MM.1S (cell line): ENCODE measurements around the gene SPPL2C.

ENCODE experiments used
- DNase-seq: peaks from one replicate; pipeline ENCODE4 v3.0.0-alpha.2; 2015
- H2AFZ ChIP-seq: fragments of 300-600 bp; sonication (generic); 2 replicates; pipeline ENCODE4 v1.6.0; 2016; ENCODE audit warnings: antibody characterized with exemption, low read length
- H3F3A ChIP-seq: fragments of 300-600 bp; sonication (generic); 2 replicates; pipeline ENCODE4 v1.6.1; 2016; ENCODE audit warnings: mild to moderate bottlenecking, antibody characterized with exemption, low read length, moderate library complexity, mixed read lengths; ENCODE audit not compliant: insufficient read depth
- H3K27ac ChIP-seq: fragments of 300-600 bp; sonication (generic); 2 replicates; pipeline ENCODE4 v1.5.1; 2016; ENCODE audit warnings: mild to moderate bottlenecking, low read length
- H3K27me3 ChIP-seq: fragments of 300-600 bp; sonication (generic); replicated peaks from 2 replicates; pipeline ENCODE4 v1.6.0; 2016; ENCODE audit warnings: low read length; ENCODE audit not compliant: insufficient read depth
- H3K36me3 ChIP-seq: fragments of 300-600 bp; sonication (generic); replicated peaks from 2 replicates; pipeline ENCODE4 v1.6.1; 2016; ENCODE audit warnings: mild to moderate bottlenecking, low read length, mixed read lengths; ENCODE audit not compliant: insufficient read depth
- H3K4me1 ChIP-seq: fragments of 300-600 bp; sonication (generic); 2 replicates; pipeline ENCODE4 v1.6.1; 2016; ENCODE audit warnings: low read length, mixed read lengths
- H3K4me2 ChIP-seq: fragments of 300-600 bp; sonication (generic); 2 replicates; pipeline ENCODE4 v1.6.0; 2016; ENCODE audit warnings: low read depth, low read length
- H3K4me3 ChIP-seq: fragments of 300-600 bp; sonication (generic); 2 replicates; pipeline ENCODE4 v1.5.1; 2016; ENCODE audit warnings: low read length, mixed read lengths
- H3K79me2 ChIP-seq: fragments of 300-600 bp; sonication (generic); 2 replicates; pipeline ENCODE4 v1.6.1; 2016; ENCODE audit warnings: mixed run types, low read length, mixed read lengths
- H3K9ac ChIP-seq: fragments of 300-600 bp; sonication (generic); 2 replicates; pipeline ENCODE4 v1.6.1; 2016; ENCODE audit warnings: low read length, mixed read lengths
- H3K9me2 ChIP-seq: fragments of 300-600 bp; sonication (generic); replicated peaks from 2 replicates; pipeline ENCODE4 v1.6.1; 2016; ENCODE audit warnings: mild to moderate bottlenecking, low read length, mixed read lengths; ENCODE audit not compliant: insufficient read depth
- H3K9me3 ChIP-seq: fragments of 300-600 bp; sonication (generic); replicated peaks from 2 replicates; pipeline ENCODE4 v1.6.1; 2016; ENCODE audit warnings: mild to moderate bottlenecking, low read length, mixed read lengths; ENCODE audit not compliant: insufficient read depth
- H4K20me1 ChIP-seq: fragments of 300-600 bp; sonication (generic); 2 replicates; pipeline ENCODE4 v1.6.1; 2016; ENCODE audit warnings: mild to moderate bottlenecking, low read length, moderate library complexity, mixed read lengths; ENCODE audit not compliant: insufficient read depth
- EZH2phosphoT487 ChIP-seq: fragments of 300-600 bp; sonication (generic); IDR thresholded peaks from 2 replicates; pipeline ENCODE4 v1.6.1; 2018; ENCODE audit warnings: antibody characterized with exemption, low read length
- TF ChIP-seq, protein P1 (sequence below): fragments of 300-600 bp; sonication (generic); IDR thresholded peaks from 2 replicates; pipeline ENCODE4 v1.5.1; 2016; ENCODE audit warnings: antibody characterized with exemption, low read length, mixed read lengths

Gene SPPL2C

GRCh38 chr17:45895969-45896785 lies 51.5 kb downstream of the SPPL2C start:
- Histone ChIP-seq H3K9ac (no peak overlapping the region), H2AFZ (no peak overlapping the region), H3K27me3 (peaks cover 31% of the 10 kb centered on the region), H3K4me3 (peak overlapping the region; percentile 75; the same call in 1 of the 2 replicates), H3K4me2 (peak overlapping the region; percentile 97), H3K79me2 (no peaks in the 10 kb centered on the region), H3K9me3 (no peaks in the 10 kb centered on the region), H3K27ac (no peak overlapping the region), H4K20me1 (no peaks in the 10 kb centered on the region), H3K4me1 (no peaks in the 10 kb centered on the region), H3F3A (no peaks in the 10 kb centered on the region), H3K36me3 (no peaks in the 10 kb centered on the region), H3K9me2 (no peaks in the 10 kb centered on the region)
- DNase-seq: no peak
- TF ChIP-seq, protein P1, sequence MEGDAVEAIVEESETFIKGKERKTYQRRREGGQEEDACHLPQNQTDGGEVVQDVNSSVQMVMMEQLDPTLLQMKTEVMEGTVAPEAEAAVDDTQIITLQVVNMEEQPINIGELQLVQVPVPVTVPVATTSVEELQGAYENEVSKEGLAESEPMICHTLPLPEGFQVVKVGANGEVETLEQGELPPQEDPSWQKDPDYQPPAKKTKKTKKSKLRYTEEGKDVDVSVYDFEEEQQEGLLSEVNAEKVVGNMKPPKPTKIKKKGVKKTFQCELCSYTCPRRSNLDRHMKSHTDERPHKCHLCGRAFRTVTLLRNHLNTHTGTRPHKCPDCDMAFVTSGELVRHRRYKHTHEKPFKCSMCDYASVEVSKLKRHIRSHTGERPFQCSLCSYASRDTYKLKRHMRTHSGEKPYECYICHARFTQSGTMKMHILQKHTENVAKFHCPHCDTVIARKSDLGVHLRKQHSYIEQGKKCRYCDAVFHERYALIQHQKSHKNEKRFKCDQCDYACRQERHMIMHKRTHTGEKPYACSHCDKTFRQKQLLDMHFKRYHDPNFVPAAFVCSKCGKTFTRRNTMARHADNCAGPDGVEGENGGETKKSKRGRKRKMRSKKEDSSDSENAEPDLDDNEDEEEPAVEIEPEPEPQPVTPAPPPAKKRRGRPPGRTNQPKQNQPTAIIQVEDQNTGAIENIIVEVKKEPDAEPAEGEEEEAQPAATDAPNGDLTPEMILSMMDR: no peak
- no peak for TF ChIP-seq EZH2phosphoT487
